Measurements from ENCODE around the gene CEP112. TPM values are rescaled to one million over a fixed set of nuclear protein-coding genes. Genes with fewer than 3 reads are reported as not detected.

Gene CEP112
- total and polyA plus RNA-seq, 2 of the 4 experiments (the other 2 are of a cell fraction) = 2.5 to 5.6 TPM

- ATAC-seq (ENCODE audit: low read depth) (no peak), DNase-seq (no peak)
- Histone ChIP-seq H3K9ac (ENCODE audit: low read depth, low read length) (no peak overlapping the region), H3K27ac (ENCODE audit: insufficient read depth, low read length) (no peak overlapping the region), H2AK9ac (replicated peaks; ENCODE audit: low read depth, low read length, poor library complexity) (no peak overlapping the region), H3K56ac (ENCODE audit: extremely low read depth, insufficient read depth, low read length) (no peak overlapping the region), H3K27me3 (ENCODE audit: control insufficient read depth, insufficient read depth, low read length) (no peaks in the 10 kb centered on the region), H3K18ac (ENCODE audit: low read depth, low read length) (no peak overlapping the region), H3K4me2 (ENCODE audit: low read depth, low read length) (no peak overlapping the region), H4K5ac (ENCODE audit: low read depth, low read length) (no peak overlapping the region), H2AFZ (replicated peaks; ENCODE audit: low read length, poor library complexity) (no peak overlapping the region), H3K9me1 (ENCODE audit: insufficient read depth, low read length) (no peaks in the 10 kb centered on the region), H4K8ac (ENCODE audit: low read depth in 2 of 2, low read length in 2 of 2) (no peak overlapping the region), H3K4me1 (ENCODE audit: control insufficient read depth, insufficient read depth, low read length) (no peaks in the 10 kb centered on the region), H4K91ac (ENCODE audit: insufficient read depth, low read depth, low read length) (no peak overlapping the region), H3K23ac (ENCODE audit: low read depth, low read length) (no peak overlapping the region), H4K20me1 (ENCODE audit: insufficient read depth, low read length) (no peaks in the 10 kb centered on the region), H3K4me3 (ENCODE audit: insufficient read depth, low read depth, low read length) (no peak overlapping the region), H3K4ac (ENCODE audit: low read depth, low read length) (no peak overlapping the region), H3K9me3 (ENCODE audit: control insufficient read depth, insufficient read depth, low read length) (no peaks in the 10 kb centered on the region), H2BK20ac (ENCODE audit: low read depth, low read length) (no peak overlapping the region), H3K36me3 (ENCODE audit: control insufficient read depth, insufficient read depth, low read length) (no peaks in the 10 kb centered on the region), H2BK15ac (ENCODE audit: low read depth, low read length) (no peak overlapping the region), H3K79me1 (ENCODE audit: low read depth in 1 of 2, low read length in 2 of 2) (no peaks in the 10 kb centered on the region), H3K14ac (replicated peaks; ENCODE audit: low read depth, low read length) (no peak overlapping the region), H2AK5ac (ENCODE audit: low read depth, low read length) (no peak overlapping the region), H2BK5ac (ENCODE audit: low read depth, low read length, poor library complexity, severe bottlenecking) (no peak overlapping the region), H2BK120ac (ENCODE audit: low read depth, low read length) (no peak overlapping the region)
- ChIA-PET POLR2A (ENCODE audit: unreplicated experiment) (interaction anchor here (0.6 kb wide), 1 partner anchor 192 kb away, joined by 3 read pairs; no protein-coding TSS in a partner anchor), CTCF (interaction anchor here (1.4 kb wide), 1 partner anchor 665 kb away, joined by 4 read pairs; no protein-coding TSS in a partner anchor)
- dilution Hi-C loops (cut with HindIII; ENCODE audit: low sequenced_read_pairs, unreplicated experiment) (no loop called here), intact Hi-C loops (cut with micrococcal nuclease) (no loop called here), in situ Hi-C loops (cut with MboI; ENCODE audit: low sequenced_read_pairs) (no loop called here)
- BruUV-seq (replicated peaks) = no TSS peak
- TF ChIP-seq SMC3 (IDR thresholded peaks at IDR 0.05; ENCODE audit: low read depth, low read length) = no peak
- TF ChIP-seq BHLHE40 (IDR thresholded peaks at IDR 0.05; ENCODE audit: low read depth, low read length) = no peak
- no peak for TF ChIP-seq CTCF (conservative IDR thresholded peaks at IDR 0.05; ENCODE audit: low read depth, low read length)
- TF ChIP-seq CEBPB (IDR thresholded peaks at IDR 0.05; ENCODE audit: low read depth, low read length) = no peak
- no peak for TF ChIP-seq USF2 (IDR thresholded peaks at IDR 0.05; ENCODE audit: low read depth, low read length)
- no peak for TF ChIP-seq RCOR1 (IDR thresholded peaks at IDR 0.05; ENCODE audit: insufficient replicate concordance, low read length)
- no peak for TF ChIP-seq ELK1 (IDR thresholded peaks at IDR 0.05; ENCODE audit: borderline replicate concordance, low read depth, low read length)
- TF ChIP-seq MAZ (IDR thresholded peaks at IDR 0.05; ENCODE audit: borderline replicate concordance, low read depth, low read length) = no peak
- TF ChIP-seq MXI1 (IDR thresholded peaks at IDR 0.05; ENCODE audit: borderline replicate concordance, low read depth, low read length) = no peak
- TF ChIP-seq FOS (IDR thresholded peaks at IDR 0.05; ENCODE audit: low read depth, low read length) = no peak
- TF ChIP-seq RAD21 (IDR thresholded peaks at IDR 0.05; ENCODE audit: low read length) = no peak
- TF ChIP-seq CHD1 (IDR thresholded peaks at IDR 0.05; ENCODE audit: low read depth, low read length) = no peak
- TF ChIP-seq MAFK (IDR thresholded peaks at IDR 0.05; ENCODE audit: low read depth, low read length) = no peak
- no peak for TF ChIP-seq POLR2A (IDR thresholded peaks at IDR 0.05; ENCODE audit: low read depth, low read length)
- no peak for TF ChIP-seq NFE2L2 (IDR thresholded peaks at IDR 0.05; ENCODE audit: low read depth, low read length)
- no peak for TF ChIP-seq RFX5 (IDR thresholded peaks at IDR 0.05; ENCODE audit: low read depth, low read length)
- WGBS, 2 experiments (ENCODE audit: extremely low coverage in 2 of 2, insufficient read length in 1 of 2) = no CpG with 5 or more reads among the region's 1 CpG
Observed at GRCh38 chr17:65942592-65942991, 249.3 kb downstream of the CEP112 start.

All from IMR-90 (cell line).